ENCODE data around the gene ATP2C2.

Gene ATP2C2

DNA sequence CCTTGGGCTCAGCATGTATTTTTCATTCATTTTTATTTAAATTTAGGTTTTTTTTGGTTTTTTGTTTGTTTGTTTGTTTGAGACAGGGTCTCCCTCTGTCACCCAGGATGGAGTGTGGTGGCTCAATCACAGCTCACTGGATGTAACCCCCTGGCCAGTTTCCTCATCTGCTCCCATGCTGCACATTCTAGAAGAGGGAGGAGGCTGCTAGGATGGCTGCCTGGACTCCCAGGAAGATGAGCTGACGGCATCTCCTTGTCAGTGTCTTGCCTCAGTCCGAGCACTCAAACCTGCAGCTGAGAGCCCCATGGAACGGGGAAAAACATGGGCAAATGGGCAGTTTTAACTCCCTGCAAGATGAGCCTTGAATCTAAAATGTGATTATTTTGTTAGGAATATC lies 128.7 kb downstream of the ATP2C2 start:
- H3K27ac ChIP-seq = no peak overlapping the region
- no peak overlapping the region for H3K4me3 ChIP-seq
- no peak overlapping the region for H3K9ac ChIP-seq (ENCODE audit: insufficient read length)
- H3K9me3 ChIP-seq (ENCODE audit: low read depth, low read length) = no peaks in the 10 kb centered on the region
- TF ChIP-seq EZH2 (IDR thresholded peaks at IDR 0.05) (no peak), FOXP2 (optimal IDR thresholded peaks at IDR 0.05; ENCODE audit: control extremely low read depth, extremely low read length, insufficient read depth) (no peak), POLR2AphosphoS5 (IDR thresholded peaks at IDR 0.05; ENCODE audit: borderline replicate concordance, low read depth, low read length) (no peak)
- no peak for DNase-seq (ENCODE audit: low read depth, low spot score)
- H3K36me3 ChIP-seq (ENCODE audit: insufficient read depth, low read length) = no peaks in the 10 kb centered on the region

DNA sequence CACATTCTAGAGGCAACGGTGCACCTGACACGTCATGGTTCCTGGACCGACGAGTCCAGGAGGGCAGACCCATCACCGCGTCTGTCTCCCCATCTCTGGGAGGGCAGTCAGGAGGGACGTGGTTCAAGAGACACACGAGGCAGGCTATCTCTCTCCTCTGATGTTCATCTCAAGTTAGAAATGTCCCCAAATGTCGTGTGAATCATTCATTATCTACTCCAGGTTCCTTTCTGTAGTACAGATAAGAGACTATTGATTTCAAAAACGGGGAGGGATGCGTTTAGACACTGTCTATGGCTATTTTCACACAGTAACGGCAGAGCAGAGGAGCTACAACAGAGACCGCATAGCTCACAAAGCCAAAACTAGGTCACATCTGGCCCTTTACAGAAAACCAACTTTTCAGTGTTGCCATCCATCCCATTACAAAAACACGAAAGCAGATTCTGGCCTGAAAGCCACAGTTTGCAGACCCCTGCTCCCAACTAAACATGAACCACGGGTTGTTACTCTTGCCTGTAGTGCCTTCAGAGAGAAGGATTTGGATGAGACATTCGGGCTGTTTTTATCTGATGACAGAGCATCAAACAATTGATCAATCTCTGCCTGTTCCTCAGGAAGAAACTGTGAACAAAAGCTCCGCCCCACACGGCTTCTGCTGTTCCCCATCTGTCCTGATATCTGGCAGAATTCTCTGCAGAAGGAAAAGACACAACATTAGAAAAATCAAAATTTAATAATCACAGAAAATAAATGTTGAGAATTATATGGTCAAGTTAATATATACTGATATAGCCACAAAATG lies 129.3 kb downstream of the ATP2C2 start:
- Histone ChIP-seq H3K9me3 (ENCODE audit: low read depth, low read length) (no peaks in the 10 kb centered on the region), H3K27ac (no peak overlapping the region), H3K36me3 (ENCODE audit: insufficient read depth, low read length) (no peaks in the 10 kb centered on the region), H3K4me3 (no peak overlapping the region), H3K9ac (ENCODE audit: insufficient read length) (no peak overlapping the region)
- TF ChIP-seq POLR2AphosphoS5 (IDR thresholded peaks at IDR 0.05; ENCODE audit: borderline replicate concordance, low read depth, low read length) = no peak
- DNase-seq (ENCODE audit: low read depth, low spot score) = no peak

DNA sequence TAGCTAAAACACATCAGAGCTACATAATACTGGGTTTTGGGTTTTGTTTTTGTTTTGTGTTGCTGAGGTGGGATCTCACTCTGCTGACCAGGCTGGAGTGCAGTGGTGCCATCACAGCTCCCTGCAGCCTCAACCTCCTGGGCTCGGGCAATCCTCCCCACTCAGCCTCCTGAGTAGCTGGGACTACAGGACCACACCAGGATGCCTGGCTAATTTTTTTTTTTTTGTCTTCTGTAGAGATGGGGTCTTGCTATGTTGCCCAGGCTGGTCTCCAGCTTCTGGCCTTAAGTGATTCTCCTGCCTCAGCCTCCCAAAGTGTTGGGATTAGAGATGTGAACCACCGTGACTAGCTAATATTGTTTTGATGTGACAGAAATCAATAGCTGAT lies 129.9 kb downstream of the ATP2C2 start:
- H3K9ac ChIP-seq (ENCODE audit: insufficient read length) = no peak overlapping the region
- DNase-seq (ENCODE audit: low read depth, low spot score) = no peak
- no peak overlapping the region for H3K27ac ChIP-seq
- TF ChIP-seq EZH2 (IDR thresholded peaks at IDR 0.05) (no peak), FOXP2 (optimal IDR thresholded peaks at IDR 0.05; ENCODE audit: control extremely low read depth, extremely low read length, insufficient read depth) (no peak), POLR2AphosphoS5 (IDR thresholded peaks at IDR 0.05; ENCODE audit: borderline replicate concordance, low read depth, low read length) (no peak)
- no peaks in the 10 kb centered on the region for H3K9me3 ChIP-seq (ENCODE audit: low read depth, low read length)
- no peak overlapping the region for H3K4me3 ChIP-seq
- H3K36me3 ChIP-seq (ENCODE audit: insufficient read depth, low read length) = no peaks in the 10 kb centered on the region

- Histone ChIP-seq H3K36me3 (ENCODE audit: insufficient read depth, low read length) (no peaks in the 10 kb centered on the region), H3K9me3 (ENCODE audit: low read depth, low read length) (no peaks in the 10 kb centered on the region), H3K4me3 (no peak overlapping the region), H3K9ac (ENCODE audit: insufficient read length) (no peak overlapping the region), H3K27ac (no peak overlapping the region)
- DNase-seq (ENCODE audit: low read depth, low spot score) = no peak
- TF ChIP-seq EZH2 (IDR thresholded peaks at IDR 0.05) (no peak), FOXP2 (optimal IDR thresholded peaks at IDR 0.05; ENCODE audit: control extremely low read depth, extremely low read length, insufficient read depth) (no peak), POLR2AphosphoS5 (IDR thresholded peaks at IDR 0.05; ENCODE audit: borderline replicate concordance, low read depth, low read length) (no peak)
These were observed 130.7 kb downstream of the ATP2C2 start for GRCh38 chr16:84498859-84499620.

DNA sequence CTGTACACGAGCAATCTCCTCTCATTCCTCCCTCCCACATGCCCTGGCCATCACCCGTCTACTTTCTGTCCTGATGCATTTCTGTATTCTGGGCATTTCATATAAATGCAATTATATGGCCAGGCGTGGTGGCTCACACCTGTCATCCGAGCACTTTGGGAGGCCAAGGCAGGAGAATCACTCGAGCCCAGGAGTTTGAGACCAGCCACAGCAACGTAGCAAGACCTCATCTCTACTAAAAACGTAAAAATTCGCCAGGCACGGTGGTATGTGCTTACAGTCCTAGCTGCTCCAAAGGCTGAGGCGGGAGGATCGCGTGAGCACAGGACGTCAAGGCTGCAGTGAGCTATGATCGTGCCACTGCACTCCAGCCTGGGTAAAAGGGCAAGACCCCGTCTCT lies 131.3 kb downstream of the ATP2C2 start:
- Histone ChIP-seq H3K4me3 (no peak overlapping the region), H3K27ac (no peak overlapping the region), H3K9ac (ENCODE audit: insufficient read length) (no peak overlapping the region), H3K36me3 (ENCODE audit: insufficient read depth, low read length) (no peaks in the 10 kb centered on the region), H3K9me3 (ENCODE audit: low read depth, low read length) (no peaks in the 10 kb centered on the region)
- DNase-seq (ENCODE audit: low read depth, low spot score) = no peak
- TF ChIP-seq FOXP2 (optimal IDR thresholded peaks at IDR 0.05; ENCODE audit: control extremely low read depth, extremely low read length, insufficient read depth) = no peak

- Histone ChIP-seq H3K36me3 (ENCODE audit: insufficient read depth, low read length) (no peaks in the 10 kb centered on the region), H3K9me3 (ENCODE audit: low read depth, low read length) (no peaks in the 10 kb centered on the region), H3K4me3 (no peak overlapping the region), H3K9ac (ENCODE audit: insufficient read length) (no peak overlapping the region), H3K27ac (no peak overlapping the region)
- TF ChIP-seq FOXP2 (optimal IDR thresholded peaks at IDR 0.05; ENCODE audit: control extremely low read depth, extremely low read length, insufficient read depth) (no peak), EZH2 (IDR thresholded peaks at IDR 0.05) (no peak), POLR2AphosphoS5 (IDR thresholded peaks at IDR 0.05; ENCODE audit: borderline replicate concordance, low read depth, low read length) (no peak)
- DNase-seq (ENCODE audit: low read depth, low spot score) = no peak
These were observed 132.2 kb downstream of the ATP2C2 start for GRCh38 chr16:84500531-84500930.

- TF ChIP-seq FOXP2 (optimal IDR thresholded peaks at IDR 0.05; ENCODE audit: control extremely low read depth, extremely low read length, insufficient read depth) (no peak), POLR2AphosphoS5 (IDR thresholded peaks at IDR 0.05; ENCODE audit: borderline replicate concordance, low read depth, low read length) (no peak), EZH2 (IDR thresholded peaks at IDR 0.05) (no peak)
- H3K9me3 ChIP-seq (ENCODE audit: low read depth, low read length) = no peaks in the 10 kb centered on the region
- no peaks in the 10 kb centered on the region for H3K36me3 ChIP-seq (ENCODE audit: insufficient read depth, low read length)
- H3K4me3 ChIP-seq = no peak overlapping the region
- no peak overlapping the region for H3K27ac ChIP-seq
- H3K9ac ChIP-seq (ENCODE audit: insufficient read length) = no peak overlapping the region
- no peak for DNase-seq (ENCODE audit: low read depth, low spot score)
These were observed 132.9 kb downstream of the ATP2C2 start for GRCh38 chr16:84501077-84501735.

- Histone ChIP-seq H3K36me3 (ENCODE audit: insufficient read depth, low read length) (no peaks in the 10 kb centered on the region), H3K9ac (ENCODE audit: insufficient read length) (no peak overlapping the region), H3K9me3 (ENCODE audit: low read depth, low read length) (no peaks in the 10 kb centered on the region), H3K4me3 (no peak overlapping the region), H3K27ac (no peak overlapping the region)
- no peak for TF ChIP-seq POLR2AphosphoS5 (IDR thresholded peaks at IDR 0.05; ENCODE audit: borderline replicate concordance, low read depth, low read length)
- no peak for TF ChIP-seq FOXP2 (optimal IDR thresholded peaks at IDR 0.05; ENCODE audit: control extremely low read depth, extremely low read length, insufficient read depth)
- no peak for TF ChIP-seq EZH2 (IDR thresholded peaks at IDR 0.05)
- DNase-seq (ENCODE audit: low read depth, low spot score) = no peak
These were observed 133.7 kb downstream of the ATP2C2 start for GRCh38 chr16:84502075-84502474.
